Neural progenitor cell (in vitro differentiated cells): Measurements from ENCODE around the gene STON2. TPM values are rescaled to one million over a fixed set of nuclear protein-coding genes. Genes with fewer than 3 reads are reported as not detected.

Source experiments
- DNase-seq: peaks from one replicate; pipeline ENCODE4 v3.0.0-alpha.2; 2016; ENCODE audit warnings: low spot score
- H2AFZ ChIP-seq: fragments of 200-600 bp; sonication (generic); replicated peaks from 2 replicates; pipeline ENCODE4 v1.6.1; 2016; ENCODE audit warnings: antibody characterized with exemption
- H3F3A ChIP-seq: fragments of 200-600 bp; sonication (generic); 2 replicates; pipeline ENCODE4 v1.6.1; 2016; ENCODE audit warnings: antibody characterized with exemption, low read depth
- H3K27ac ChIP-seq: fragments of 200-600 bp; sonication (generic); 2 replicates; pipeline ENCODE4 v1.5.1; 2016; ENCODE audit warnings: mild to moderate bottlenecking
- H3K27me3 ChIP-seq: fragments of 200-600 bp; sonication (generic); 2 replicates; pipeline ENCODE4 v1.6.1; 2016; ENCODE audit warnings: mild to moderate bottlenecking, moderate library complexity
- H3K36me3 ChIP-seq: fragments of 200-600 bp; sonication (generic); 2 replicates; pipeline ENCODE4 v1.5.1; 2016
- H3K4me1 ChIP-seq: fragments of 200-600 bp; sonication (generic); 2 replicates; pipeline ENCODE4 v1.6.1; 2016; ENCODE audit warnings: mixed run types
- H3K4me2 ChIP-seq: fragments of 200-600 bp; sonication (generic); 2 replicates; pipeline ENCODE4 v1.6.1; 2016
- H3K4me3 ChIP-seq: fragments of 200-600 bp; sonication (generic); 2 replicates; pipeline ENCODE4 v1.5.1; 2016
- H3K79me2 ChIP-seq: fragments of 200-600 bp; sonication (generic); 2 replicates; pipeline ENCODE4 v1.6.1; 2016; ENCODE audit warnings: low read depth
- H3K9ac ChIP-seq: fragments of 200-600 bp; sonication (generic); 2 replicates; pipeline ENCODE4 v1.6.1; 2016
- H3K9me3 ChIP-seq: fragments of 200-600 bp; sonication (generic); 2 replicates; pipeline ENCODE4 v1.5.1; 2016; ENCODE audit warnings: low read depth
- H4K20me1 ChIP-seq: fragments of 200-600 bp; sonication (generic); 2 replicates; pipeline ENCODE4 v1.6.1; 2016; ENCODE audit warnings: low read depth
- H3K27ac Mint-ChIP-seq: 3 replicates; pipeline ENCODE4 v1.8.0; 2021; ENCODE audit warnings: mixed read lengths
- H3K27me3 Mint-ChIP-seq: 2 replicates; pipeline ENCODE4 v1.8.0; 2022; ENCODE audit warnings: low read depth, mild to moderate bottlenecking, inconsistent platforms, moderate library complexity, mixed read lengths; ENCODE audit not compliant: insufficient read depth
- H3K36me3 Mint-ChIP-seq: 3 replicates; pipeline ENCODE4 v1.8.0; 2021; ENCODE audit warnings: mixed read lengths
- H3K4me1 Mint-ChIP-seq: 3 replicates; pipeline ENCODE4 v1.8.0; 2021; ENCODE audit warnings: mixed read lengths
- H3K4me3 Mint-ChIP-seq: 3 replicates; pipeline ENCODE4 v1.8.0; 2021; ENCODE audit warnings: mild to moderate bottlenecking, moderate library complexity, mixed read lengths
- H3K9me3 Mint-ChIP-seq: 3 replicates; pipeline ENCODE4 v1.8.0; 2020; ENCODE audit warnings: mixed read lengths
- CTCF ChIP-seq: fragments of 200-600 bp; sonication (generic); IDR thresholded peaks from 2 replicates; pipeline ENCODE4 v1.5.1; 2017; ENCODE audit warnings: antibody characterized with exemption, mild to moderate bottlenecking
- EZH2 ChIP-seq: fragments of 200-600 bp; sonication (generic); IDR thresholded peaks from 2 replicates; pipeline ENCODE4 v1.6.1; 2017; ENCODE audit warnings: antibody characterized with exemption, mild to moderate bottlenecking, moderate library complexity
- EZH2phosphoT487 ChIP-seq: fragments of 200-600 bp; sonication (generic); IDR thresholded peaks from 2 replicates; pipeline ENCODE4 v1.6.1; 2017; ENCODE audit warnings: antibody characterized with exemption
- total RNA-seq: library from RNA; depleted of rRNA; stranded (reverse); fragments of >200 nt; gene quantifications from 2 replicates; pipeline ENCODE4 v1.2.3, GENCODE V29; 2015; ENCODE audit warnings: low replicate concordance

The STON2 gene
- total RNA-seq, 1 donor from 2014 or later = 31.1 TPM

DNA sequence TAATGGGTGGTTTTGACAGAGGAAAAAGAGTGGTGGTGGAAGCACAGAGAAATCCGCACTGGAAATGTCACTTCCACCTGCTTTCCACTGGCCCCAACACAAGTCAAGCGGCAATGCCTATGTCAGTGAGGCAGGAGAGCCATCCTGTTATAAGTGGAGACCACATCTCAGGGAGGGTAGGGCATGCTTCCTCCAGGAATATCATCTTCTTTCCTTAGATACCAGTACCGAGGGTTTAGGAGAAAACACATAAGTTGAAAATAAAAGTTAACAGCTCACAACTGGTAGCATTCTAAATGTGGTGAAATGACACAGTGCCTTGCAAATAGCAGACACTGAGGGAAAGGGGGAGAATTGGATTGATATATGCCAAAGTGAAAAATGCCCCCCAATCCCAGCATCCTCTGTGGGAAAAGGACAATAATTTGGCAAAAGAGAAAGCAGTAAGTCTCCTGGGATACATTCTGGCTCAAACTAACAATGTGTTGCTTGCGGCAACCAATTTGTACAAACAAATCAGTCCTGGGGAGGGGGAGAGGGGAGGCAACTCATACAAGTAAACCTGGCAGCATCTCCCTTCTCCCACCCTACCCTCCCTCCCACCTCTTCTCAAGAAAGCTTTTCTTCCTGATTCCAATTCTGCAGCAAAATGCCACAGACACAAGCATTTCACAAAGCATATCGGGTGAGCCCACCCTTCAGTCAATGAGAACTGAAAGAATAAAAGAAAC, 57.1 kb downstream of the STON2 start:
- no peaks in the 10 kb centered on the region for H3K9me3 ChIP-seq
- H3K27me3 ChIP-seq = no peaks in the 10 kb centered on the region
- no peak for TF ChIP-seq EZH2phosphoT487
- no peak for TF ChIP-seq EZH2
- no peak for TF ChIP-seq CTCF
- H3K36me3 Mint-ChIP-seq = peaks cover 6% of the 10 kb centered on the region
- H3K27ac Mint-ChIP-seq = peak overlapping the region; percentile 95
- H3K36me3 ChIP-seq = no peaks in the 10 kb centered on the region
- H2AFZ ChIP-seq = no peak overlapping the region
- no peak overlapping the region for H3K4me2 ChIP-seq
- peaks cover 19% of the 10 kb centered on the region for H3K4me1 Mint-ChIP-seq
- no peaks in the 10 kb centered on the region for H3K9me3 Mint-ChIP-seq
- no peak overlapping the region for H3K9ac ChIP-seq
- no peaks in the 10 kb centered on the region for H3K4me1 ChIP-seq
- H3K79me2 ChIP-seq = no peaks in the 10 kb centered on the region
- H3K27me3 Mint-ChIP-seq = peaks cover 2% of the 10 kb centered on the region
- H3K27ac ChIP-seq = no peak overlapping the region
- no peak for DNase-seq
- H3K4me3 Mint-ChIP-seq = no peak overlapping the region
- no peak overlapping the region for H3K4me3 ChIP-seq
- H3F3A ChIP-seq = no peaks in the 10 kb centered on the region
- H4K20me1 ChIP-seq = no peaks in the 10 kb centered on the region

- Histone ChIP-seq H3K4me1 (no peaks in the 10 kb centered on the region), H3K79me2 (no peaks in the 10 kb centered on the region), H3K36me3 (no peaks in the 10 kb centered on the region), H3K27me3 (no peaks in the 10 kb centered on the region), H2AFZ (no peak overlapping the region), H3F3A (no peaks in the 10 kb centered on the region), H3K4me2 (no peak overlapping the region), H4K20me1 (no peaks in the 10 kb centered on the region), H3K9me3 (no peaks in the 10 kb centered on the region), H3K9ac (no peak overlapping the region), H3K4me3 (no peak overlapping the region), H3K27ac (no peak overlapping the region)
- no peak for DNase-seq
- no peaks in the 10 kb centered on the region for H3K9me3 Mint-ChIP-seq
- H3K36me3 Mint-ChIP-seq = peaks cover 6% of the 10 kb centered on the region
- peaks cover 27% of the 10 kb centered on the region for H3K4me1 Mint-ChIP-seq
- peaks cover 2% of the 10 kb centered on the region for H3K27me3 Mint-ChIP-seq
- H3K27ac Mint-ChIP-seq = no peak overlapping the region
- no peak overlapping the region for H3K4me3 Mint-ChIP-seq
- TF ChIP-seq EZH2phosphoT487 = no peak
- TF ChIP-seq EZH2 = no peak
- TF ChIP-seq CTCF = no peak
These were observed 58.3 kb downstream of the STON2 start for GRCh38 chr14:81341781-81342180.

- Histone ChIP-seq H3K9ac (no peak overlapping the region), H3K27ac (no peak overlapping the region), H3K4me3 (no peak overlapping the region), H3K27me3 (no peaks in the 10 kb centered on the region), H3K4me1 (no peaks in the 10 kb centered on the region), H4K20me1 (no peaks in the 10 kb centered on the region), H3F3A (no peaks in the 10 kb centered on the region), H2AFZ (no peak overlapping the region), H3K36me3 (no peaks in the 10 kb centered on the region), H3K9me3 (no peaks in the 10 kb centered on the region), H3K79me2 (no peaks in the 10 kb centered on the region), H3K4me2 (no peak overlapping the region)
- no peak overlapping the region for H3K4me3 Mint-ChIP-seq
- DNase-seq = no peak
- H3K4me1 Mint-ChIP-seq = peaks cover 30% of the 10 kb centered on the region
- H3K27ac Mint-ChIP-seq = no peak overlapping the region
- H3K9me3 Mint-ChIP-seq = no peaks in the 10 kb centered on the region
- TF ChIP-seq EZH2phosphoT487 (no peak), CTCF (no peak), EZH2 (no peak)
- H3K27me3 Mint-ChIP-seq = peaks cover 2% of the 10 kb centered on the region
- H3K36me3 Mint-ChIP-seq = peaks cover 10% of the 10 kb centered on the region
These were observed 58.8 kb downstream of the STON2 start for GRCh38 chr14:81341370-81341769.
